HG02763 (cell line): ENCODE data around the gene STRN4.
A peak's percentile ranks its signal among the peaks of the same experiment; 100 is the strongest.

Experiments used
- ATAC-seq: cut with Tn5 transposase; IDR thresholded peaks from one replicate; pipeline ENCODE4 v1.9.1; 2021; ENCODE audit warnings: mild to moderate bottlenecking, moderate library complexity; ENCODE audit not compliant: unreplicated experiment

The STRN4 gene

GRCh38 chr19:46726551-46726950 is 19.7 kb downstream of the STRN4 start:
- ATAC-seq = no peak

GRCh38 chr19:46725859-46726393 is 20.3 kb downstream of the STRN4 start:
- ATAC-seq = no peak

GRCh38 chr19:46725036-46725820 is 21.0 kb downstream of the STRN4 start:
- ATAC-seq = no peak

- ATAC-seq = no peak
Measured at GRCh38 chr19:46724468-46724867, 21.8 kb downstream of the STRN4 start.

GRCh38 chr19:46723471-46723870 is 22.8 kb downstream of the STRN4 start:
- no peak for ATAC-seq

- no peak for ATAC-seq
Measured at GRCh38 chr19:46723023-46723461, 23.2 kb downstream of the STRN4 start.

- ATAC-seq = no peak
Measured at GRCh38 chr19:46722421-46723022, 23.7 kb downstream of the STRN4 start.

- no peak for ATAC-seq
Measured at GRCh38 chr19:46722004-46722380, 24.3 kb downstream of the STRN4 start.

- no peak for ATAC-seq
Measured at GRCh38 chr19:46721269-46722003, 24.8 kb downstream of the STRN4 start.

- ATAC-seq = no peak
Measured at GRCh38 chr19:46720503-46721239, 25.6 kb downstream of the STRN4 start.

GRCh38 chr19:46719629-46720502 is 26.4 kb downstream of the STRN4 start:
- ATAC-seq = no peak

- ATAC-seq = peak; percentile 27
Measured at GRCh38 chr19:46718934-46719622, 27.2 kb downstream of the STRN4 start.

- ATAC-seq = no peak
Measured at GRCh38 chr19:46718157-46718933, 27.9 kb downstream of the STRN4 start.

GRCh38 chr19:46717716-46718143 is 28.5 kb downstream of the STRN4 start:
- ATAC-seq = no peak

GRCh38 chr19:46717034-46717715 is 29.1 kb downstream of the STRN4 start, which contains the start of gene PRKD2:
Gene PRKD2 (minus strand): TSS chr19:46717114. CDS start chr19:46716370, 744 bp downstream.
- peak; percentile 35 for ATAC-seq

GRCh38 chr19:46716672-46717033 is 29.6 kb downstream of the STRN4 start:
- ATAC-seq = no peak

GRCh38 chr19:46715975-46716671 is 30.1 kb downstream of the STRN4 start:
- no peak for ATAC-seq
